Suppressor macrophage (primary cell): ENCODE data around the gene DNAAF5.
A peak's percentile ranks its signal among the peaks of the same experiment; 100 is the strongest.

Experiments used
- DNase-seq, 4 experiments: peaks; one replicate each; pipeline ENCODE4 v3.0.0-alpha.2; 2020 to 2022

Gene DNAAF5

DNA sequence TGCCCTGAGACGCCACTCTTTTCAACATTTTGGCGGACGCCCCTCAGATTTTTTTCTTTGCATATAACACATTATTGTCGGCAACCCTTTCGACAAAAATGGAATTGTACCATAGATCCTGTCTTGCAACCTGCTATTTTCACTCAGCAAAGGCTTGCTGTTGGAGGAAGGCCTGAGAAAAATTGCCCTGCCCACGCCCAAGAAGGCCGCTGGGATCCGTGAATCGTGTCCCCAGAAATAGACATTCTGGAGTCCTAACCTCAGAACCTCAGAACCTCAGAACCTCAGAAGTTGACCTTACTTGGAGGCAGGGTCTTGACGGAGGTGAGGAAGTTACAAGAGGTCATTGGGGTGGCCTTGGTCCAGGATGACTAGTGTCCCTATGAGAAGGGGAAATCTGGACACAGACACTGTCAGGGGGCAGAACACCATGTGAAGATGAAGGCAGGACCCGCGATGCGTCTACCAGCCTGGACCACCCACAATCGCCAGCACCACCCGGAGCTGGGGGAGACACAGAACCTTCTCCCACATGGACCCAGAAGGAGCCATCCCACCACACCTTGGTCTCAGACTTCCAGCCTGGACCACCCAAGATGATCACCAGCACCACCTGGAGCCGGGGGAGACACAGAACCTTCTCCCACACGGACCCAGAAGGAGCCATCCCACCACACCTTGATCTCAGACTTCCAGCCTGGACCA, 19.1 kb upstream of the DNAAF5 start:
- no peak for DNase-seq

DNA sequence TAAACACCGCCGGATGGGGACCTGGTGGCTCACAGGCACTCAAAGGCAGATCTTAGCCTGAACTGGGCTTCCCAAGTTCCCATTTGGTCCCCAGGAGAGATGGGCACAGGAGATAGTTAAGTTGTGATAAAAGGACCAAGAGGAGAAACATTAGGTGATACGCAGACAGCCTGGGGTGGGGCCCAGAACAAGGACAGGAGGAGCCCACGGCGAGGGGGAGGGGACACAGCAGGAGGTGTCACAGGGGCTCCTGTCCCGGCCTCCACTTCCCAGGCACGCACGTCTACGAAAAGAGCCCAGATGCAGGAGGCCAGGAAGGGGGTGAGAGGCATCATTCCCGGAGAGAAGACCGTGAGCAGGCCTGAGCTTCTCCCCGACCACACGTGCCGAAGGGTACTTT, 16.3 kb upstream of the DNAAF5 start:
- no peak for DNase-seq

DNA sequence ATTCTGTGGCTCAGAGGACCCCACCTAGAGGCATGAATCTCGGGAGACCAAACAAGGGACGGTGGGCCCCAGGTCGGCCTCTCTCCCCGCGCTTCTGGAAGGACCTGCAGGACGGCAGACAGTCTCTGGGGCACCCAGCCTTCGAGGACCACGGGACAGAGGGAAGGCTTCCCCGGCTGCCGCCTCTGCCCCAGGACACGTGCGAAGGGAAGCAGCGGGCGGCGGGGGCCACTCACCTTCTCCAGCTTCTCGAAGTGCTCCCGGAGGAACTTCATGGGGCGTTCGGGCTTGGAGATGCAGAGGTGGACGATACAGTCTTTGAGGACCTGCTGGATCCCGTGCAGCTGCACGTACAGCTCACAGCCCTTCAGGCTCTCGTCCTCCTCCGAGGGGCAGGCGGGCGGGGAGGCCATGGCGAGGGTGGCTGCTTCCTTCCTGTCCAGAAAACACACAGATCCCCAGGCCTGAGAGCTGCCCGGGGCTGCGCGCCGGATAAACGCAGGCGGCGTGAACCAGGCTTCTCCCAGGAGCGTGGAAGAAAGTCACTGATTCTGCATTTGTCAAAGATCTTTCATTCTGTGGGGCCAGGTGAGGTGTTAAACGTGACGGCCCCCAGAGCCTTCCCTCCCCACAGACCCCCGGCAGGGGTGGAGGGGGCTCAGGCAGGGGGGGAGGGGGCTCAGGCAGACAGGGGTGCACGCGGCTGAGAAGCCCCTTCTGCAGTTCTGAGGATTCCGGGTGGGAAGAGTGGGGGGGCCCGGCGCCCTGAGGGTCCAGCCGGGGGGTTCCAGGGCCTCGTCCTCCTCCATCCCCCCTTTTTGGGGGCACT, 15.2 kb upstream of the DNAAF5 start:
- no peak for DNase-seq

DNA sequence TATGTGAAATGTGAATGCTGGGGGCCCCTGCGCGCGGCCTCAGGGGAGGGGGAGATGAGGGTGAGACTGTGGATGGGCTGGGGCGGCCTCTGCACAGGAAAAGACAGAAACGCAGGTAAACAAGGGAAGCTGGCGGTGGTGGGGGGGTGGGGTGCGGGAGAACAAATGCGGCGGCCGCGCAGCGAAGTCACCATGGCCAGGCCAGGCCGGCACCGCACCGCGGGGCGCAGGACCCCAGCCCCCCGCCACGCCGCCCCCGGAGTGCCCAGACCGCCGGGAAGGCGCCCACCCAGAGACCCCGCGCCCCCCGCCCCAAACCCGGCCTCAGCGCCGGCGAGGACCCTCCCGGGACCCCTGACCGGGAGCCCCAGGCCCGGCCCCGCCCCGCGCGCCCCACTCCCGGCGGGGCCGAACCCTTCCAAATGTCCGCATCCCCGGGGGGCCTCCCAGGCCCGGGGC, 14.5 kb upstream of the DNAAF5 start:
- DNase-seq = no peak

- DNase-seq = no peak
Measured at GRCh38 chr7:712381-713138, 13.9 kb upstream of the DNAAF5 start.

- DNase-seq = no peak
Measured at GRCh38 chr7:713139-713457, 13.4 kb upstream of the DNAAF5 start.

DNA sequence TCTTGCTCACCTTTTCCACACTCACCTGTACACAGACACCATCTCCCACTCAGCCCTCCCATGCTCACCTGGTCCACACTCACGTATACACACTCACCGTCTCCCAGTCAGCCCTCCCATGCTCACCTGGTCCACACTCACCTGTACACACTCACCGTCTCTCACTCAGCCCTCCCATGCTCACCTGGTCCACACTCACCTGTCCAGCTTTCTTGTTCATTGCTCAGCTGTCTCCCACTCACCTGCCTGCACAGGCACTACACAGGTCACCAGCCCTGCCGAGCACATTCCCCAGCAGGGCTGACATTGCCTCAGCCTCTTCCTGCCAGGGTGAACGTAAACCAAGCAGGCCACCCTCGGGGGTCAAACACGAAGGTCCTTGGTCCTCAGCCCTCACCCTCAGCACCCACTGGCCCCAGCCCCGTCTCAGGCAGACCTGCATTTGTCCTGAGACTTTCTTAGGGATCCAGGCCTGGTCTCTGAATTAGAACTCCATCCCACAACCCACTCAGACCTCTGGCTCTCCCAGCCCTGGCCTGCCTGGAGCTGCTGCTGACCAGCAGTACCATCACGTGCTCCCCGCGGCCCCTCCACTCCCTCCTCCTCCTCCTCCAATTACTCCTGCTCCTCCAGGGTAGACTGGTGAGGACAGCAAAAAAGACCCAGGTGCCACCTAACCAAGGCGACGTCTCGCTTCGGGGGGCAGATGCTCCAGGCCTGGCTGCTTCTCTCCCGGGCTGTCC, 12.8 kb upstream of the DNAAF5 start:
- no peak for DNase-seq

DNA sequence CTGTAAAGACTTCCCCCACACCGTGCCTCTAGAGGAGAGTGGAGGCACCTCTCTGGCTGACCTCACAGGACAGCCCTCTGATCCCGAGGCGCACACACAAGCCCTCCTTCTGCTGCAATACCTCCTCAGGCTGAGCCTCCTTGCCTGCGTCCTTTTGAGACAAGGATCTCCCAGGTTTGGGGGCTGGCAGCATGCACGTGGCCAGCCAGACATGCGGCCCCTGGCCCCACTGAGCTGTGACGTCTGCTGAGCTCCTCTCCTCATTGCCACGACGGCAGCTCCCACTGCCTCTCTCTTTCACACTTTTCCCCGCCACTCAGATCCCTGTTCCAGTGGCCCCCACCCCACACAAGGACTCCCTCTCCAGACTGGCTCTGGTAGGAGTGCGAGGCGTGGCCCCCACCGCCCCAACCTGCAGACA, 12.2 kb upstream of the DNAAF5 start:
- DNase-seq = no peak

GRCh38 chr7:716222-716621, 10.3 kb upstream of the DNAAF5 start:
- no peak for DNase-seq

DNA sequence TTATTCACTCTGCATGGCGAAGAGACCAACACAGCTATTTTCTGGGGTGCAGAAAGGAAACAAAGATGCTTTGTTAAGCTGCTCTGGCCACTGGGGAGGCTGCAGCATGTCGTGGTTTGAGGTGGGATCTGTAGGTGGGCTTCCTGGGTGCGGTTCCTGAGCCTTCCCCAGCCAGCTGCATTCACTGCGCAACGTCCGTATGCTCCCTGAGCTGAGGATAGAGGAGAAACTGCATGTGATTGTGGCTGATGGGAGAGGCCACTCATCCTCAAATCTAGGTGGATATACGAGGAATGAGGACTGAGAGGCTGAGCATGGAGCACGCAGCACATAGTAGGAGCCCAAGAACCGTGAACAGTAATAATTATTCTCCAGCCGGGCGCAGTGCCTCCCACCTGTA, 9.9 kb upstream of the DNAAF5 start:
- no peak for DNase-seq

DNA sequence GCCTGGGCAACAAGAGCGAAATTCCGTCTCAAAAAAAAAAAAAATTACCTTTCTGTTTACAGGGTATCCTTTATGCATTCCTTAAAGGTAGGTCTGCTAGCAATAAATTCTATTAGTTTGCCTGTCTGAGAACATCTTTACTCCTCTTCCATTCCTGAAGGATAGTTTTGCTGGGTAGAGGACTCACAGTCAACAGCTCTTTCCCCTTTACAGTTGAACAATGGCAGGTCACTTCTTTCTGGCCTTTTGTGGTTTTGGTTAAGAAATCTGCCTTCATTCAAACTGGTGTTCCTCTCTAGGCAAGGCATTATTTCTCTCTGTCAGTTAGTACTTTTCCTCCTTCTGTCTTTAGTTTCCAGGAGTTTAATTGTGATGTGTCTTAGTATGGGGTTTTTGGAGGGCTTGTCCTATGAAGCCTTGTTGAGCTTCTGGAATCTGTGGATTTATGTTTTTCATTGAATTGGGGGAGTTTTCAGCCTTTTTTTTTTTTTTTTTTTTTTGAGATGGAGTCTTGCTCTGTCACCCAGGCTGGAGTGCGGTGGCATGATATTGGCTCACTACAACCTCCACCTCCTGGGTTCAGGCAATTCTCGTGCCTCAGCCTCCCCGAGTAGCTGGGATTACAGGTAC, 4.8 kb upstream of the DNAAF5 start:
- no peak for DNase-seq

DNA sequence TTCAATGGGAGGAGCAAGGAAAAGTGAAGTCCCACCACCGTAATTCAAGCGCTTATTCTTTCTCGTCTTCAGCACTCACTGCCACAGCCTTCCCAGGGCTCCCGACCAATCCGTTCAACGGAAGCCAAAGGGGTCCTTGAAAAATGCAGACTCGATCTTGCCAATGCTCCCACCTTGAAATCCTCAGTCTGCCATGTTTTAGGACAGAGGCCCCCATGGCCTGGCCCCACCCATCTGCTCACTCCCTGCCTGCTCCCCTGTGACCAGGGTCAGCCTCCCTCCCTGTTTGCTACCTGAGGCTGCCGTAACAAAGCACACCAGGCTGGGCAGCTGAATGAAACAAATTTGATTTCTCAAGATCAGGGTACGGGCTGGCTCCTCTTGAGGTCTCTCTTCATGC, 3.0 kb upstream of the DNAAF5 start:
- no peak for DNase-seq

- DNase-seq = no peak
Measured at GRCh38 chr7:724298-724697, 2.2 kb upstream of the DNAAF5 start.

- DNase-seq = no peak
Measured at GRCh38 chr7:725223-726005, 1.1 kb upstream of the DNAAF5 start.

DNA sequence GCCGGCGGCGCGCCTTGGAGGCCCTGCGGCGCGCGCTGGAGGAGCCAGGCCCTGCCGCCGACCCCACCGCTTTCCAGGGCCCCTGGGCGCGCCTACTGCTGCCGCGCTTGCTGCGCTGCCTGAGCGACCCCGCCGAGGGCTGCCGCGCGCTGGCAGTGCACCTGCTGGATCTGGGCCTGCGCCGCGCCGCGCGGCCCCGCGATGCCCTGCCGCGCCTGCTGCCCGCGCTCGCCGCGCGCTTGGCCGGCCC, 280 bp downstream of the DNAAF5 start:
- no peak for DNase-seq

DNA sequence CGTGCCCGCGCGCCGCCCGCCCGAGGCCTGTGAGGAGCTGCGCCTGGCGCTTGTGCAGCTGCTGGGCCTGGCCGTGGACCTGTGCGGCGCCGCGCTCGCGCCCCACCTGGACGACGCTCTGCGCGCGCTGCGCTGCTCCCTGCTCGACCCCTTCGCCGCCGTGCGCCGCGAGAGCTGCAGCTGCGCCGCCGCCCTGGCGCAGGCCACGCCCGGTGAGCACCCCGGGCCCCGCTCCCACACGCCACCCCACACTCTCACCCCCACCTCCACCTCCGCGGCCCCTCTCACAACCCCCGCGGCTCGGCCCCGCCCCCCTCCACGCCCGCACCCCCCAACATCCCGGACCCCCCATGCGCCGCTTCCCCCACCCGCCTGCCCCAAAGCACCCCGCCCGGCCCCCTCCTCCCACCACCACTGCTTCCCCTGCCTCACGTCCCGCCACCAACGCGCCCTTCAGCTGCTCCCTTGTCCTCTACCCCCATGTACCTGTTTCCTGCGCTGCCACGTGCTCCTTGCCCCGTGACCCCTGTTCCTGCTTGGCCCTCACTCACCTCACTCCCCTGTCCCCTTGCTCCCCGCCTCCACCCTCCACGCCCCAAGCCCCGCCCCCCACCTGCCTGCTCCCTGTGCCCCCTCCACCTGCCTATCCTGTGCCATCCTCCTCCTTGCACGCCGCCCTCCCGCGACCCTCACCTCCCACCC, 756 bp downstream of the DNAAF5 start, which contains the start of gene PRKAR1B:
Gene PRKAR1B (minus strand): TSS at position 178 of the 702 bp plus-strand sequence. CDS start 15,776 bp downstream, outside the sequence.
- DNase-seq = peak; percentile 4 to 55 (median 30)

- DNase-seq = no peak
Measured at GRCh38 chr7:727806-728460, 1.4 kb downstream of the DNAAF5 start.

DNA sequence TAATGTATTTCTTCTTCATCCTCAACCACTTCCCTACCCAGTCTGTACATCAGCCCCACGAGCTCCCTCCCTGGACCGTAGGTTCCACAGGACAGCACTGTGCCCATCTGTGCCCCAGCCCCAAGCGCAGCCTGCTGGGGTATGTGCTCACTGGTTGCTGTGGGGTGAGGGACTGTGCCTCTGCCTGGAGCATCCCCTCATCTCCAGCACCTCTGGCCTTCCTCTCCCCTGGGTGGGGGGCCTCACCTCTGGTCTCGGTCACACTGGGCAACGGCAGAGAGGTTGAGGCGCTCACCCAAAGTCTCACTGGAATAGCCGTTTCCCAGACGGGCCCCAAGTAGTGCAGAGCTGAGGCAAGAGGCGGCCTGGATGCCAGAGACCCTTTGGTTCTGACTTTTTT, 2.1 kb downstream of the DNAAF5 start:
- DNase-seq = no peak

GRCh38 chr7:729140-730000, 2.9 kb downstream of the DNAAF5 start:
- DNase-seq = no peak
